NAMALWA (cell line): ENCODE results near the gene ATXN7L1.

Experiments used
- DNase-seq: peaks from one replicate; pipeline ENCODE4 v3.0.0-alpha.2; 2015; ENCODE audit warnings: low spot score

ATXN7L1 gene

GRCh38 chr7:105644937-105645336 lies 231.5 kb downstream of the ATXN7L1 start:
- DNase-seq: no peak

- DNase-seq: no peak
Measured at GRCh38 chr7:105643851-105644250, 232.5 kb downstream of the ATXN7L1 start.

DNA sequence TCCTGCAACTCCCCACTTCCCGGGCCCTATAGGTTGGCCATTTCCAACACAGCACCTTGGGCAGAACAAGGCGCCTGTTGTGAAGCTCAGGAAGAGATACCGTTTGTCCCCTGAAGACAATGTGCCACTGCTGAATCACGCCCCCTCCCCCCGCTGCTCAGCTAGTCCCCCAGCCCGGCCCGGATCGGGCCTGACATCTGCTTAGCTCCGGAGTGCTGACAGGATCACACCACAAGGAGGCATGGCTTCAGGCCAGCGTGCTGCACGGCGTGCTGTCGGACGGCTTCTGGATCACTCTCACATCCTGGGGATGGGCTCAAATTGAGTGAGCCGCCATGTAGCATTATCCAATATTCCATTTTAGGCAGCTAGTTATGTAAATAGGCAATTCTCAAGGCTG lies 233.0 kb downstream of the ATXN7L1 start:
- no peak for DNase-seq

- DNase-seq: no peak
Measured at GRCh38 chr7:105642264-105642663, 234.1 kb downstream of the ATXN7L1 start.

GRCh38 chr7:105640956-105641810 lies 235.2 kb downstream of the ATXN7L1 start:
- no peak for DNase-seq

DNA sequence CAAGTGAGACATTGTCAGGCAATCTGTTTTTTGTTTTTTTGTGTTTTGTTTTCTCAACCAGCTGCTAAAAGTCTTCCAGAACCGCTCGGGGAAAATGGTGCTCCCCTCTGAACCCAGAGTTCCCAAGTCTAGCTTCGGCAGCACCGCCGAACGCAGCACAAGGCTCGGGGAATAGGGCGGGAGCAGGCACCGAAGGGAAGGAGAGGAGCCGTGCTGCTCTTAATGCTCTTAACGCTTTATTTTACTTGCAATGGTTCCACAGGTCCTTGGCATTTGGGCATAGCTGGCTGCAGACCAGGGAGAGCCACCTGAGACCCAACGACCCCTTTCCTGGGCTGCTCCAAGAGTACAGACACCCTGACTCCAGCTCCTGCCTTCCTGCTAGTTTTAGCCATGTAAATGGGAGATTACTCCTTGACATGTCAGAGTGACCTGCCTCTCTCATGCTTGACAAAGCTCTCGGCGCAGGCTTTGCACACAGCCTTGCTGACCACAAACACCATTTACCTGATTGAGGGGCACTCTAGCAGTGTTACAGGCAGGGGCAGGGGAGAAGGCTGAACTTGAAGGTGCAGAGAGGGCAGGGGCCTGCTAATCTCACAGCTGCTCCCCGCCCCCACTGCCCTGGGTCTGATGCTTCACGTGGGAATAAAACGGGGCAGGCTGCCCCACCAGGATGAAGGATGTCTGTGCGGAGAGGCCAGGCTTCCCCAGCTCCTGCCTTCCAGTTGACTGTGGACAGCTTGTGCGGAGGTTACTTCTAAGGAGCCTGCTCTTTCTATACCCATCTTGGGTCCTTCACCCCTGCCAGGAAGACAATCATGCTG lies 236.5 kb downstream of the ATXN7L1 start:
- no peak for DNase-seq

- no peak for DNase-seq
Measured at GRCh38 chr7:105638902-105639495, 237.4 kb downstream of the ATXN7L1 start.

- no peak for DNase-seq
Measured at GRCh38 chr7:105638334-105638733, 238.1 kb downstream of the ATXN7L1 start.

DNA sequence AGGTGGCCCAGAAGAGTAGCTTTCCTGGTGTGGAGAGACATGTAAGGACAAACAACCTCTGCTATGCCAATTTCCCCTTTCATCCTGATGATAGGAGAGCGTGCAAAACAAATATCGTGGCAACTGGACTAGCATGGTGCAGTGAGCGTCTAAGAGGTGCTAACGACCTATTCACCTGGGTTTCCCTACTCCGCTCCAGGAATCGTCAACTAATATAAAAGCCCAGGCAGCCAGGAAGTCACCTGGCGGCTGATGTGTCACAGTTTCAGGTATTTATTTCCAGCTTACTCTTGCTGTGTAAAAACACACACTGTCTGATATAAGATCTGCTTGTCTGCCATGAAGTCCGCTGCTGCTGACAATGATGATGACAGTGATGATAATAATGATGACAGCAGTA lies 238.6 kb downstream of the ATXN7L1 start:
- DNase-seq: no peak

DNA sequence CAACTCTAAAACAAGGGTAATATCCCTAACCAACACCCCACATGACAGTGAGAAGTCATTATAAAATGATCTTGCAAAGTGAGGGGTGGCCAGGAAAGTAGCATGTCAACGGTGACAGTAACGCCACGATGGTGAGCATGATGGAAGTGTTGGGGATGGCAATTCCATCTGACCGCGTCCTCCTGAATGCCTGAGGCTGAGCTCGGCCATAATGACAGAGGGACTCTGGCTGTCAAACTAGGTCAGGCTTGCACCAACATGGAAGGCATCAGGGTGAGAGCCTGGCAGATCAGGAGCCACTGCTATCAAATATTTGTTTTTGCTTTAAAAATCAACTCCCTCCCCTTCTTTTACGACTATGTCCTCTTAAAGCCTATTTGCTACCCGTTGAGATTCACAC lies 239.4 kb downstream of the ATXN7L1 start:
- no peak for DNase-seq

- DNase-seq: no peak
Measured at GRCh38 chr7:105635197-105635596, 241.2 kb downstream of the ATXN7L1 start.

GRCh38 chr7:105625986-105626385 lies 250.4 kb downstream of the ATXN7L1 start:
- no peak for DNase-seq

GRCh38 chr7:105623906-105624305 lies 252.5 kb downstream of the ATXN7L1 start:
- DNase-seq: no peak

DNA sequence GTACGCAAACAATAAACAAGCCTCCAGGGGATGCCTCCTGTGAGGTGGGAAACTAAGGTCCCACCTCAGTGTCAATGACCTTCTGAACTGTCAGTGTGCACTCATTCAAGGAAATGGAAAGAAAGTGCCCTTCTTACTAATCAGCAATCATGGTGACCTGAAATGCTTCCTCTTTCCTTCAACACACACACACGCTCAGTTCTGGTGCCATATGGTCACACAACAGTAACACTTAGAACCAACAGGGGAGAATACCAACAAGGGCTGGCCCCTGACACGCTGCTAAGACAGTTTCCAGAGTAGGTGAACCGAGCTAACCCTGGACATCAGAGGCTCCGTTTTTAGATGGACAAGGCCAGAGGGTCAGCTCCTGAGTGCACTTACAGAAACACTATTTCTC lies 253.0 kb downstream of the ATXN7L1 start:
- no peak for DNase-seq

GRCh38 chr7:105622106-105622731 lies 254.2 kb downstream of the ATXN7L1 start:
- DNase-seq: no peak

DNA sequence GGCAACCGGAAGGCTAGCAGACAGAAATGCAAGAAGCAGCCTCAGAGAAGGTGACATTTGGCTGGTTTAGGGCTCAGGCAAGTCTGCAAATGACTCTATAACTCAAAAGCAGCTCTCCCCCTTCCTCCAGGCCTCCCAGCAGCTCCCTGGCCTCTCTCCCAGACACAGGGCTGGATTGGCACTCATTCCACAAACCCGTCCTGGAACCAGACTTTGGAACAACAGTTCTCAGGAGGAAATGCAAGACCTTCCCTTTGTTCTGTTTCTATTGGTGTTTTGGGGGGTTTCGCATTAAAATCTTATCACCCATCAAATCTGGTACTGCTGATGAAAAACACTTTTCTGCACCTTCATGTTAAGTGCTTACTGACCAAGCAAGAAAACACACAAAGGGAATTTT lies 254.8 kb downstream of the ATXN7L1 start:
- DNase-seq: no peak

DNA sequence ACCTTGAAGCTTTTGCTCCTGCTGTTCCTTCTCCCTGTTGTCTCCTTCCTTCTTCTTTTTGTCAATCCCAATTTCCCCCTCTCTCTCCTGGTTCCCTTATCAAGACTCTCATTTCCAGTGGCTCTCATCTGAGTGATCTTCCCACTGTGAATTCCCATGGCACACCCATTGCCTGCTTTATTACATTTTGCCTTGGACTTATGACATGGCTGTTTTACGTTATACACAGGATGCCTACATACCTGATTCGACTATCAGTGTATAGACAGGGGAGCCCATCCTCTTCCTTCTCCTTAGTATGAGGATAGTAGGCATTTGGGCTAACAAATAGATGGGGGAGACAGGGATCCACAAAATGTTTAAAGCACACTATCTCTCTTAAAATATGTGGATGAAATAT lies 255.2 kb downstream of the ATXN7L1 start:
- DNase-seq: no peak

- DNase-seq: no peak
Measured at GRCh38 chr7:105619590-105619989, 256.8 kb downstream of the ATXN7L1 start.

DNA sequence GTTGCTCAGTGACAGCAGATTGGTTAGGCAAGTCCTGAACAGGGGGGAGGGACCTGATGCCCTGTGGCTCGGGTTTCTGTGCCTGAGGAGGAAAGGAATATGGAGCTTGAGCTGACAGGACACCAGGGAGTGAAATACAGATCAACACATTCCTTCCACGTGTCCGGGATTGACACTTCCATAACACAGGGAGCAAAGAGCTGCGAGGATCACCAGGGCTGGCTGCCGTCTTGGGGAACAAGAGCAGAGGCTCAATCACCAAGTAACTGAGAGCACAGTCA lies 258.4 kb downstream of the ATXN7L1 start:
- DNase-seq: no peak

DNA sequence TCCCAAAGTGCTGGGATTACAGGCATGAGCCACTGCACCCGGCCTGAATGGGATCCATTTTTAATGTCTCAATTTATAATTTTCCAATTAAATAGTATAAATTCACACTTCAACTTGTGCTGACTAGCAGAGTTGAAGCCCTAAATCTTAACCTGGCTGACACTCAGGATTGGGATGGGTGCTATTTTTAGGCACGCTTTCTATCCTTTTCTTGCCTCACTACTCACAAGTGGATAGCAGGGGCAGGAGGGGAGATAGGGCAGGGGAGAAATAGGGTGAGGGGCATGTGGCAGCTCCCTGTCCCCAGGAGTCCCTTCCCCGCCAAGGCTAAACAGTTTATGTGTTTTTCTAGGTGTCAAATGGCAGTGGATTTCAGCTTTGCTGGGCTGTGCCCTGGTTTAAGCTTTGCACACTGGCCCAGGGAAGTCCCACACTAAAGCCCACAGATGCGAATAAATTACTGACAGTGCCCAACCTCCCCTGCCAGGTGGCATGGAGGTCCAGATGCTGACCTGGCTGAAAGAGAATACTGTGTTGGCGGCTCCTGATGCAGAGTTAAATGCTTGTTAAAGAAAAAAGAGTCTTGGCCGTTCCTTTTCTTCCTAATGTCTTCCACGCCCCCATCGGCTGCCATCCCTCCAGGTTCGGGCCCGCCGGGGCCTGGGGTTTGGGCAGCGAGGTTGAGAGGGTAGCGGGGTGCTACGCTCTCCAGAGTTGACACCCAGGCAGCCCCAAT lies 259.0 kb downstream of the ATXN7L1 start:
- no peak for DNase-seq

- DNase-seq: no peak
Measured at GRCh38 chr7:105614341-105614840, 262.0 kb downstream of the ATXN7L1 start.
